H9 (cell line): Measurements from ENCODE around the gene STEAP2. TPM values are rescaled to one million over a fixed set of nuclear protein-coding genes. Genes with fewer than 3 reads are reported as not detected.

ENCODE experiments used
- DNase-seq: peaks from one replicate; pipeline ENCODE4 v3.0.0-alpha.2; 2017
- H2AFZ ChIP-seq: one replicate; pipeline ENCODE4 v1.6.1; 2013; ENCODE audit warnings: mild to moderate bottlenecking, low read length, control low read depth, moderate library complexity
- H2AK5ac ChIP-seq: 2 replicates; pipeline ENCODE4 v1.6.1; 2013; ENCODE audit warnings: low read length, control low read depth, mixed read lengths; ENCODE audit not compliant: insufficient read length
- H2BK120ac ChIP-seq: one replicate; pipeline ENCODE4 v1.6.1; 2013; ENCODE audit warnings: low read depth, mild to moderate bottlenecking, low read length, control low read depth, inconsistent platforms; ENCODE audit not compliant: poor library complexity, severe bottlenecking
- H2BK12ac ChIP-seq: 2 replicates; pipeline ENCODE4 v1.6.1; 2013; ENCODE audit warnings: low read length, control low read depth, mixed read lengths, low read depth; ENCODE audit not compliant: insufficient read length
- H2BK15ac ChIP-seq: 2 replicates; pipeline ENCODE4 v1.6.1; 2013; ENCODE audit warnings: low read depth, low read length, control low read depth
- H2BK20ac ChIP-seq: one replicate; pipeline ENCODE4 v1.6.1; 2013; ENCODE audit warnings: low read depth, mild to moderate bottlenecking, low read length, control low read depth, inconsistent platforms; ENCODE audit not compliant: poor library complexity, severe bottlenecking
- H2BK5ac ChIP-seq: 2 replicates; pipeline ENCODE4 v1.6.1; 2013; ENCODE audit warnings: low read length, control low read depth, mixed read lengths; ENCODE audit not compliant: insufficient read length
- H3K14ac ChIP-seq: 2 replicates; pipeline ENCODE4 v1.6.1; 2013; ENCODE audit warnings: low read length, control low read depth; ENCODE audit not compliant: insufficient read depth
- H3K18ac ChIP-seq: 2 replicates; pipeline ENCODE4 v1.6.1; 2013; ENCODE audit warnings: low read depth, mild to moderate bottlenecking, mixed read lengths, low read length, control low read depth; ENCODE audit not compliant: insufficient read length
- H3K23ac ChIP-seq: 2 replicates; pipeline ENCODE4 v1.6.1; 2013; ENCODE audit warnings: low read length, control low read depth, mixed read lengths, low read depth; ENCODE audit not compliant: insufficient read length
- H3K23me2 ChIP-seq: 2 replicates; pipeline ENCODE4 v1.6.1; 2013; ENCODE audit warnings: low read depth, mild to moderate bottlenecking, mixed read lengths, low read length, control low read depth; ENCODE audit not compliant: insufficient read length, poor library complexity, severe bottlenecking
- H3K27ac ChIP-seq: 2 replicates; pipeline ENCODE4 v1.5.1; 2013; ENCODE audit warnings: low read length, control low read depth, mixed read lengths, low read depth; ENCODE audit not compliant: insufficient read length
- H3K27me3 ChIP-seq: 2 replicates; pipeline ENCODE4 v1.6.1; 2013; ENCODE audit warnings: low read length, control low read depth, inconsistent platforms; ENCODE audit not compliant: insufficient read depth
- H3K4ac ChIP-seq: 2 replicates; pipeline ENCODE4 v1.6.1; 2013; ENCODE audit warnings: low read depth, mild to moderate bottlenecking, control low read depth, inconsistent platforms, low read length, moderate library complexity
- H3K4me1 ChIP-seq: 2 replicates; pipeline ENCODE4 v1.6.1; 2013; ENCODE audit warnings: low read length, control low read depth, inconsistent platforms; ENCODE audit not compliant: insufficient read depth
- H3K4me2 ChIP-seq: 2 replicates; pipeline ENCODE4 v1.6.1; 2013; ENCODE audit warnings: low read length, control low read depth, mixed read lengths; ENCODE audit not compliant: insufficient read length, insufficient read depth
- H3K56ac ChIP-seq: 2 replicates; pipeline ENCODE4 v1.6.1; 2013; ENCODE audit warnings: low read depth, mild to moderate bottlenecking, mixed read lengths, low read length, control low read depth; ENCODE audit not compliant: insufficient read length
- H3K79me1 ChIP-seq: 2 replicates; pipeline ENCODE4 v1.6.1; 2013; ENCODE audit warnings: low read depth, mild to moderate bottlenecking, moderate library complexity, low read length, control low read depth, inconsistent platforms; ENCODE audit not compliant: insufficient read depth, poor library complexity, severe bottlenecking
- H3K79me2 ChIP-seq: 2 replicates; pipeline ENCODE4 v1.6.1; 2013; ENCODE audit warnings: low read length, control low read depth, inconsistent platforms; ENCODE audit not compliant: insufficient read depth
- H3K9ac ChIP-seq: 2 replicates; pipeline ENCODE4 v1.6.1; 2013; ENCODE audit warnings: low read length, control low read depth, mixed read lengths; ENCODE audit not compliant: insufficient read length; ENCODE audit errors: extremely low read depth
- H3K9me3 ChIP-seq: one replicate; pipeline ENCODE4 v1.6.1; 2013; ENCODE audit warnings: low read depth, low read length, inconsistent platforms; ENCODE audit not compliant: control insufficient read depth
- H3T11ph ChIP-seq: one replicate; pipeline ENCODE4 v1.6.1; 2013; ENCODE audit warnings: mild to moderate bottlenecking, low read length, control low read depth, inconsistent platforms
- H4K20me1 ChIP-seq: one replicate; pipeline ENCODE4 v1.6.1; 2013; ENCODE audit not compliant: control insufficient read depth, insufficient read length, insufficient read depth
- H4K5ac ChIP-seq: 2 replicates; pipeline ENCODE4 v1.6.1; 2013; ENCODE audit warnings: low read depth, mild to moderate bottlenecking, mixed read lengths, low read length, control low read depth; ENCODE audit not compliant: insufficient read length
- H4K8ac ChIP-seq: replicated peaks from 2 replicates; pipeline ENCODE4 v1.6.1; 2013; ENCODE audit warnings: low read length, control low read depth, mixed read lengths, low read depth; ENCODE audit not compliant: insufficient read length
- H4K91ac ChIP-seq: 2 replicates; pipeline ENCODE4 v1.6.1; 2013; ENCODE audit warnings: low read depth, mild to moderate bottlenecking, moderate library complexity, mixed read lengths, low read length, control low read depth; ENCODE audit not compliant: insufficient read length
- H3K27ac Mint-ChIP-seq, 3 experiments: 2 replicates in 2 of 3; 3 replicates in 1 of 3; pipeline ENCODE4 v1.8.0; 2020 to 2021; ENCODE audit warnings: mixed read lengths in 3 of 3, mild to moderate bottlenecking in 1 of 3, moderate library complexity in 1 of 3
- H3K27me3 Mint-ChIP-seq: 2 replicates; pipeline ENCODE4 v1.8.0; 2021; ENCODE audit warnings: low read depth, mild to moderate bottlenecking, moderate library complexity, mixed read lengths
- H3K36me3 Mint-ChIP-seq, 3 experiments: 2 replicates in 2 of 3; 3 replicates in 1 of 3; pipeline ENCODE4 v1.8.0; 2020 to 2021; ENCODE audit warnings: low read depth in 3 of 3, mixed read lengths in 3 of 3; ENCODE audit not compliant: insufficient read depth in 1 of 3
- H3K4me1 Mint-ChIP-seq, 2 experiments: 2 replicates each; pipeline ENCODE4 v1.8.0; 2020; ENCODE audit warnings: mixed read lengths in 2 of 2
- H3K4me3 Mint-ChIP-seq, 2 experiments: 2 replicates in 1 of 2; 3 replicates in 1 of 2; pipeline ENCODE4 v1.8.0; 2020 to 2021; ENCODE audit warnings: mild to moderate bottlenecking in 2 of 2, mixed read lengths in 2 of 2, moderate library complexity in 1 of 2
- H3K9me3 Mint-ChIP-seq, 2 experiments: 2 replicates in 1 of 2; 3 replicates in 1 of 2; pipeline ENCODE4 v1.8.0; 2020; ENCODE audit warnings: mild to moderate bottlenecking in 2 of 2, mixed read lengths in 2 of 2, moderate library complexity in 1 of 2
- CTCF ChIP-seq: fragments of 200-600 bp; sonication (generic); conservative IDR thresholded peaks from 3 replicates; pipeline ENCODE4 v1.8.0; 2021; ENCODE audit warnings: antibody characterized with exemption, mild to moderate bottlenecking
- WGBS: extraction: QIAGEN DNeasy Blood & Tissue Kit; methylation state at CpG from one replicate; pipeline ENCODE4 v1.1.7; 2013; ENCODE audit warnings: missing lambda C conversion rate, low lambda C conversion rate, mixed read lengths; ENCODE audit not compliant: insufficient read length; ENCODE audit errors: extremely low coverage; 5-methylcytosine and 5-hydroxymethylcytosine counted together
- total RNA-seq: library from RNA; stranded (reverse); gene quantifications from 2 replicates; pipeline ENCODE4 v1.2.1, GENCODE V29; 2021

The STEAP2 gene
- total RNA-seq, 1 experiment from 2014 or later, result 6.7 TPM

GRCh38 chr7:90270431-90271178 is 59.1 kb downstream of the STEAP2 start:
- Histone ChIP-seq H3K79me1 (no peaks in the 10 kb centered on the region), H2BK120ac (no peak overlapping the region), H4K5ac (no peak overlapping the region), H2BK5ac (no peak overlapping the region), H3K4me1 (no peaks in the 10 kb centered on the region), H3K4ac (no peak overlapping the region), H3K18ac (no peak overlapping the region), H3K9ac (no peak overlapping the region), H4K20me1 (no peaks in the 10 kb centered on the region), H3K56ac (no peak overlapping the region), H2BK20ac (no peak overlapping the region), H4K8ac (no peak overlapping the region), H3K14ac (no peak overlapping the region), H2AFZ (no peak overlapping the region), H3K9me3 (no peaks in the 10 kb centered on the region), H4K91ac (no peak overlapping the region), H3K79me2 (no peaks in the 10 kb centered on the region), H3T11ph (no peak overlapping the region), H2BK15ac (no peak overlapping the region), H3K23me2 (no peaks in the 10 kb centered on the region), H3K23ac (no peak overlapping the region), H3K27ac (no peak overlapping the region), H2BK12ac (no peak overlapping the region), H3K4me2 (no peak overlapping the region), H3K27me3 (no peaks in the 10 kb centered on the region), H2AK5ac (no peak overlapping the region)
- H3K4me3 Mint-ChIP-seq, result no peak overlapping the region
- no peak for DNase-seq
- H3K36me3 Mint-ChIP-seq, result no peaks in the 10 kb centered on the region
- H3K4me1 Mint-ChIP-seq, result no peaks in the 10 kb centered on the region
- H3K27ac Mint-ChIP-seq, result no peak overlapping the region
- TF ChIP-seq CTCF, result no peak
- no CpG with 5 or more reads among the region's 2 CpGs for WGBS
- no peaks in the 10 kb centered on the region for H3K9me3 Mint-ChIP-seq
- no peaks in the 10 kb centered on the region for H3K27me3 Mint-ChIP-seq
